WTC11 (cell line): ENCODE results near the gene ZBTB47. TPM values are rescaled to one million over a fixed set of nuclear protein-coding genes. Genes with fewer than 3 reads are reported as not detected.

ENCODE experiments used
- ATAC-seq: fragments of 200-7000 bp; cut with Tn5 transposase; 2 replicates; pipeline ENCODE4 v1.10.0; 2021; ENCODE audit warnings: mild to moderate bottlenecking, moderate library complexity
- CTCF ChIA-PET: fragments of 300-600 bp; sonication (Branson Sonifier 250); formaldehyde crosslinking; loops from one replicate; lab custom pipeline; 2021; ENCODE audit warnings: antibody characterized with exemption; lab: Charles Lee
- POLR2A ChIA-PET: fragments of 350-600 bp; sonication (Branson Sonifier 250); formaldehyde crosslinking; loops from one replicate; lab custom pipeline; 2021; ENCODE audit warnings: antibody characterized with exemption; lab: Charles Lee
- DNase-seq: peaks from one replicate; pipeline ENCODE4 v3.0.0; 2021; ENCODE audit warnings: low spot score
- H3K27ac Mint-ChIP-seq: 2 replicates; pipeline ENCODE4 v1.8.0; 2021; ENCODE audit warnings: mixed read lengths
- H3K27me3 Mint-ChIP-seq: 2 replicates; pipeline ENCODE4 v1.8.0; 2021; ENCODE audit warnings: low read depth, mild to moderate bottlenecking, moderate library complexity, mixed read lengths
- H3K36me3 Mint-ChIP-seq: 2 replicates; pipeline ENCODE4 v1.8.0; 2021; ENCODE audit warnings: mixed read lengths
- H3K4me1 Mint-ChIP-seq: 2 replicates; pipeline ENCODE4 v1.8.0; 2022; ENCODE audit warnings: mixed read lengths
- H3K4me3 Mint-ChIP-seq: 2 replicates; pipeline ENCODE4 v1.8.0; 2021; ENCODE audit warnings: mild to moderate bottlenecking, moderate library complexity, mixed read lengths
- H3K9me3 Mint-ChIP-seq: 2 replicates; pipeline ENCODE4 v1.8.0; 2021; ENCODE audit warnings: mixed read lengths
- CTCF ChIP-seq: fragments of 200-600 bp; IDR thresholded peaks from 2 replicates; pipeline ENCODE4 v1.8.0; 2022; ENCODE audit warnings: antibody characterized with exemption
- ESRRA ChIP-seq: sonication (generic); formaldehyde crosslinking; IDR thresholded peaks from 2 replicates; pipeline ENCODE4 v1.8.1; 2022; ENCODE audit warnings: mild to moderate bottlenecking, missing genetic modification reagents, borderline replicate concordance
- FOXP1 ChIP-seq: sonication (generic); formaldehyde crosslinking; IDR thresholded peaks from 2 replicates; pipeline ENCODE4 v1.8.0; 2022; ENCODE audit warnings: missing genetic modification reagents, mild to moderate bottlenecking, moderate library complexity, borderline replicate concordance
- HMGA2 ChIP-seq: fragments of 250-450 bp; sonication (Bioruptor Pico); IDR thresholded peaks from 2 replicates; pipeline ENCODE4 v1.4.0; 2021; ENCODE audit warnings: mild to moderate bottlenecking, moderate library complexity
- IRF2 ChIP-seq: sonication (generic); formaldehyde crosslinking; IDR thresholded peaks from 2 replicates; pipeline ENCODE4 v1.8.0; 2022; ENCODE audit warnings: low read depth, missing genetic modification reagents, borderline replicate concordance
- MYBL2 ChIP-seq: sonication (generic); formaldehyde crosslinking; IDR thresholded peaks from 2 replicates; pipeline ENCODE4 v1.8.1; 2023; ENCODE audit warnings: mild to moderate bottlenecking, moderate library complexity, missing genetic modification reagents
- NFE2L1 ChIP-seq: sonication (generic); formaldehyde crosslinking; IDR thresholded peaks from 2 replicates; pipeline ENCODE4 v1.8.1; 2023; ENCODE audit warnings: missing genetic modification reagents
- NFYB ChIP-seq: sonication (generic); formaldehyde crosslinking; conservative IDR thresholded peaks from 2 replicates; pipeline ENCODE4 v1.8.0; 2022; ENCODE audit warnings: low read depth, missing genetic modification reagents
- PRRX2 ChIP-seq: fragments of 250-450 bp; sonication (Bioruptor Pico); IDR thresholded peaks from 2 replicates; pipeline ENCODE4 v1.8.0; 2021; ENCODE audit warnings: mild to moderate bottlenecking
- RORB ChIP-seq: fragments of 250-450 bp; sonication (Bioruptor Pico); IDR thresholded peaks from 2 replicates; pipeline ENCODE4 v1.9.0; 2021; ENCODE audit warnings: mild to moderate bottlenecking
- SMAD3 ChIP-seq: sonication (generic); formaldehyde crosslinking; IDR thresholded peaks from 2 replicates; pipeline ENCODE4 v1.8.0; 2022; ENCODE audit warnings: missing genetic modification reagents, mild to moderate bottlenecking, borderline replicate concordance
- SP1 ChIP-seq: sonication (generic); formaldehyde crosslinking; conservative IDR thresholded peaks from 2 replicates; pipeline ENCODE4 v1.8.1; 2022; ENCODE audit warnings: missing genetic modification reagents
- ZNF121 ChIP-seq: sonication (generic); formaldehyde crosslinking; IDR thresholded peaks from 2 replicates; pipeline ENCODE4 v1.8.0; 2023; ENCODE audit warnings: missing genetic modification reagents
- ZNF232 ChIP-seq: sonication (generic); formaldehyde crosslinking; IDR thresholded peaks from 2 replicates; pipeline ENCODE4 v1.8.0; 2022; ENCODE audit warnings: mild to moderate bottlenecking, missing genetic modification reagents
- ZNF281 ChIP-seq: sonication (generic); formaldehyde crosslinking; IDR thresholded peaks from 2 replicates; pipeline ENCODE4 v1.8.0; 2023; ENCODE audit warnings: mild to moderate bottlenecking, missing genetic modification reagents
- ZNF416 ChIP-seq: fragments of 250-450 bp; sonication (Bioruptor Pico); IDR thresholded peaks from 2 replicates; pipeline ENCODE4 v1.9.0; 2021; ENCODE audit warnings: mild to moderate bottlenecking, inconsistent platforms
- ZNF532 ChIP-seq: fragments of 250-450 bp; sonication (Bioruptor Pico); IDR thresholded peaks from 2 replicates; pipeline ENCODE4 v1.9.0; 2021; ENCODE audit warnings: mild to moderate bottlenecking, borderline replicate concordance
- total RNA-seq: library from RNA; stranded (reverse); gene quantifications from 3 replicates; pipeline ENCODE4 v1.2.3, GENCODE V29; 2021
- TF ChIP-seq, protein P1 (sequence below): sonication (generic); formaldehyde crosslinking; IDR thresholded peaks from 2 replicates; pipeline ENCODE4 v1.8.1; 2022; ENCODE audit warnings: mild to moderate bottlenecking, moderate library complexity, missing genetic modification reagents
- TF ChIP-seq, protein P2 (sequence below): sonication (generic); formaldehyde crosslinking; IDR thresholded peaks from 2 replicates; pipeline ENCODE4 v1.8.1; 2023; ENCODE audit warnings: mild to moderate bottlenecking, missing genetic modification reagents, borderline replicate concordance

Gene ZBTB47
- total RNA-seq, 1 experiment from 2014 or later, result 5.2 TPM

GRCh38 chr3:42638339-42638842 is 15.1 kb upstream of the ZBTB47 start (continued):
- TF ChIP-seq RORB (no peak), MYBL2 (no peak), ZNF232 (no peak), HMGA2 (CRISPR knock-in tag) (no peak), IRF2 (CRISPR knock-in tag) (no peak), NFYB (no peak), FOXP1 (CRISPR knock-in tag) (no peak), ZNF532 (CRISPR knock-in tag) (no peak), ZNF121 (no peak)

DNA sequence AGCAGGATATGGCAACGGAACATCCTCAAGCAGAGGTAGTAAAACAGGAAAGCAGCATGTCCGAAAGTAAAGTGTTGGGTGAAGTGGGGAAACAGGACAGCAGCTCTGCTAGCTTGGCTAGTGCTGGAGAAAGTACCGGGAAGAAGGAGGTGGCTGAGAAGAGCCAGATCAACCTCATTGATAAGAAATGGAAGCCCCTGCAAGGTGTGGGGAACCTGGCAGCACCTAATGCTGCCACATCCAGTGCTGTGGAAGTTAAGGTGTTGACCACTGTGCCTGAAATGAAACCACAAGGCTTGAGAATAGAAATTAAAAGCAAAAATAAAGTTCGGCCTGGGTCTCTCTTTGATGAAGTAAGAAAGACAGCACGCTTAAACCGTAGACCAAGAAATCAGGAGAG is 14.3 kb upstream of the ZBTB47 start:
- POLR2A ChIA-PET, result no interaction called here
- H3K4me1 Mint-ChIP-seq, result no peaks in the 10 kb centered on the region
- H3K27me3 Mint-ChIP-seq, result no peaks in the 10 kb centered on the region
- CTCF ChIA-PET, result no interaction called here
- no peaks in the 10 kb centered on the region for H3K9me3 Mint-ChIP-seq
- DNase-seq (no peak), ATAC-seq (no peak)
- peaks cover 40% of the 10 kb centered on the region for H3K36me3 Mint-ChIP-seq
- no peak overlapping the region for H3K27ac Mint-ChIP-seq
- H3K4me3 Mint-ChIP-seq, result no peak overlapping the region
- TF ChIP-seq, protein P1, sequence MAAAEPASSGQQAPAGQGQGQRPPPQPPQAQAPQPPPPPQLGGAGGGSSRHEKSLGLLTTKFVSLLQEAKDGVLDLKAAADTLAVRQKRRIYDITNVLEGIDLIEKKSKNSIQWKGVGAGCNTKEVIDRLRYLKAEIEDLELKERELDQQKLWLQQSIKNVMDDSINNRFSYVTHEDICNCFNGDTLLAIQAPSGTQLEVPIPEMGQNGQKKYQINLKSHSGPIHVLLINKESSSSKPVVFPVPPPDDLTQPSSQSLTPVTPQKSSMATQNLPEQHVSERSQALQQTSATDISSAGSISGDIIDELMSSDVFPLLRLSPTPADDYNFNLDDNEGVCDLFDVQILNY, result no peak
- TF ChIP-seq ZNF281 (no peak), ZNF532 (CRISPR knock-in tag) (no peak), ZNF416 (no peak), PRRX2 (no peak), CTCF (no peak), IRF2 (CRISPR knock-in tag) (no peak), ESRRA (no peak), FOXP1 (CRISPR knock-in tag) (no peak), SP1 (CRISPR knock-in tag) (no peak), NFE2L1 (CRISPR knock-in tag) (no peak), SMAD3 (CRISPR knock-in tag) (no peak)
- TF ChIP-seq, protein P2, sequence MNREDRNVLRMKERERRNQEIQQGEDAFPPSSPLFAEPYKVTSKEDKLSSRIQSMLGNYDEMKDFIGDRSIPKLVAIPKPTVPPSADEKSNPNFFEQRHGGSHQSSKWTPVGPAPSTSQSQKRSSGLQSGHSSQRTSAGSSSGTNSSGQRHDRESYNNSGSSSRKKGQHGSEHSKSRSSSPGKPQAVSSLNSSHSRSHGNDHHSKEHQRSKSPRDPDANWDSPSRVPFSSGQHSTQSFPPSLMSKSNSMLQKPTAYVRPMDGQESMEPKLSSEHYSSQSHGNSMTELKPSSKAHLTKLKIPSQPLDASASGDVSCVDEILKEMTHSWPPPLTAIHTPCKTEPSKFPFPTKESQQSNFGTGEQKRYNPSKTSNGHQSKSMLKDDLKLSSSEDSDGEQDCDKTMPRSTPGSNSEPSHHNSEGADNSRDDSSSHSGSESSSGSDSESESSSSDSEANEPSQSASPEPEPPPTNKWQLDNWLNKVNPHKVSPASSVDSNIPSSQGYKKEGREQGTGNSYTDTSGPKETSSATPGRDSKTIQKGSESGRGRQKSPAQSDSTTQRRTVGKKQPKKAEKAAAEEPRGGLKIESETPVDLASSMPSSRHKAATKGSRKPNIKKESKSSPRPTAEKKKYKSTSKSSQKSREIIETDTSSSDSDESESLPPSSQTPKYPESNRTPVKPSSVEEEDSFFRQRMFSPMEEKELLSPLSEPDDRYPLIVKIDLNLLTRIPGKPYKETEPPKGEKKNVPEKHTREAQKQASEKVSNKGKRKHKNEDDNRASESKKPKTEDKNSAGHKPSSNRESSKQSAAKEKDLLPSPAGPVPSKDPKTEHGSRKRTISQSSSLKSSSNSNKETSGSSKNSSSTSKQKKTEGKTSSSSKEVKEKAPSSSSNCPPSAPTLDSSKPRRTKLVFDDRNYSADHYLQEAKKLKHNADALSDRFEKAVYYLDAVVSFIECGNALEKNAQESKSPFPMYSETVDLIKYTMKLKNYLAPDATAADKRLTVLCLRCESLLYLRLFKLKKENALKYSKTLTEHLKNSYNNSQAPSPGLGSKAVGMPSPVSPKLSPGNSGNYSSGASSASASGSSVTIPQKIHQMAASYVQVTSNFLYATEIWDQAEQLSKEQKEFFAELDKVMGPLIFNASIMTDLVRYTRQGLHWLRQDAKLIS (CRISPR knock-in tag), result no peak
